ENCODE data around the gene CYP8B1. TPM values are rescaled to one million over a fixed set of nuclear protein-coding genes. Genes with fewer than 3 reads are reported as not detected.

Gene CYP8B1
- total RNA-seq, 1 experiment from 2014 or later, result 0.12 TPM

DNA sequence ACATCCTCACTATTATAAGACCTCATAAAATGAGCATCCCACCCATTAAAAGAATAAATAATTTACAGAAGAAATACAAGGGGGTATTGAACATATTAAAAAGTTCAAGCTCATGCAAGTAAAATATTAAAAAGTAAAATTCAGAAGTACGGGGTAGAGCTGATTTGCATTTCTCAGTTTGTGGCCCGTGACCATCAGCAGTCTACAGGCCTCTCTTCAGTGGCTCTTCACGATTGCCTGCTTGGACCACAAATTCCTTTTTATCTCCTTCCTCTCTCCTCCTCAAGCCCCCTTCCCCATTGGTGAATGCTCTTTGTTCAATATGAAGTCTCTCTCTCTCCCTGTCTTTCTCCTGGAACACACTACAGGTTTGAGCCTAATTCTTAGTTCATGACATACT, 19.1 kb downstream of the CYP8B1 start:
- no peaks in the 10 kb centered on the region for H3K9me3 ChIP-seq (ENCODE audit: control insufficient read depth in 1 of 2, insufficient read depth in 1 of 2, low read depth in 1 of 2, low read length in 2 of 2)
- POLR2A ChIA-PET, result no interaction called here
- H3K27me3 ChIP-seq (ENCODE audit: insufficient read depth, low read length), result no peaks in the 10 kb centered on the region
- CTCF ChIA-PET, result no interaction called here
- H3K36me3 ChIP-seq (ENCODE audit: control insufficient read depth in 1 of 2, insufficient read depth in 2 of 2, low read length in 2 of 2), result no peaks in the 10 kb centered on the region
- H3K79me2 ChIP-seq (ENCODE audit: insufficient read depth, low read length), result no peaks in the 10 kb centered on the region
- RAD21 ChIA-PET (ENCODE audit: low non-redundant PET in 1 of 2, low total read pairs in 2 of 2, uncharacterized antibody in 2 of 2, unreplicated experiment in 2 of 2), result no interaction called here
- H2AFZ ChIP-seq (ENCODE audit: low read depth, low read length, poor library complexity, severe bottlenecking), result no peak overlapping the region
- no peak overlapping the region for H3K27ac ChIP-seq (ENCODE audit: low read depth, low read length)
- H3K4me2 ChIP-seq (ENCODE audit: low read length), result no peak overlapping the region
- H3K9ac ChIP-seq (ENCODE audit: low read length), result no peak overlapping the region
- no peaks in the 10 kb centered on the region for H3K9me2 ChIP-seq (ENCODE audit: insufficient read depth)
- H4K20me1 ChIP-seq (ENCODE audit: insufficient read depth), result no peaks in the 10 kb centered on the region
- BruUV-seq (replicated peaks), result no TSS peak
- H3K4me1 ChIP-seq (ENCODE audit: control insufficient read depth in 1 of 2, insufficient read depth in 2 of 2, low read length in 2 of 2), result no peaks in the 10 kb centered on the region; a peak in 1 of 4 replicates
- DNase-seq (ENCODE audit: low read depth, low spot score), result no peak
- TF ChIP-seq EGR1 (IDR thresholded peaks at IDR 0.05; ENCODE audit: low read depth) (no peak), SP1 (IDR thresholded peaks at IDR 0.05; ENCODE audit: low read depth) (no peak), SIN3A (IDR thresholded peaks at IDR 0.05; ENCODE audit: low read depth) (no peak), SRF (IDR thresholded peaks at IDR 0.05; ENCODE audit: low read depth) (no peak), YY1 (IDR thresholded peaks at IDR 0.05; ENCODE audit: extremely low read depth, insufficient replicate concordance, low read depth, low read length) (no peak), TCF7L2 (IDR thresholded peaks at IDR 0.05; ENCODE audit: borderline replicate concordance, extremely low read depth, insufficient read depth, insufficient read length) (no peak), ELF1 (IDR thresholded peaks at IDR 0.05; ENCODE audit: borderline replicate concordance, low read depth) (no peak), CEBPB (IDR thresholded peaks at IDR 0.05; ENCODE audit: low read depth) (no peak), RAD21 (IDR thresholded peaks at IDR 0.05; ENCODE audit: low read depth) (no peak), POLR2AphosphoS5 (IDR thresholded peaks at IDR 0.05; ENCODE audit: low read depth, low read length) (no peak), ZNF274 (IDR thresholded peaks at IDR 0.05; ENCODE audit: low read depth, low read length) (no peak)
- TF ChIP-seq, protein P1, sequence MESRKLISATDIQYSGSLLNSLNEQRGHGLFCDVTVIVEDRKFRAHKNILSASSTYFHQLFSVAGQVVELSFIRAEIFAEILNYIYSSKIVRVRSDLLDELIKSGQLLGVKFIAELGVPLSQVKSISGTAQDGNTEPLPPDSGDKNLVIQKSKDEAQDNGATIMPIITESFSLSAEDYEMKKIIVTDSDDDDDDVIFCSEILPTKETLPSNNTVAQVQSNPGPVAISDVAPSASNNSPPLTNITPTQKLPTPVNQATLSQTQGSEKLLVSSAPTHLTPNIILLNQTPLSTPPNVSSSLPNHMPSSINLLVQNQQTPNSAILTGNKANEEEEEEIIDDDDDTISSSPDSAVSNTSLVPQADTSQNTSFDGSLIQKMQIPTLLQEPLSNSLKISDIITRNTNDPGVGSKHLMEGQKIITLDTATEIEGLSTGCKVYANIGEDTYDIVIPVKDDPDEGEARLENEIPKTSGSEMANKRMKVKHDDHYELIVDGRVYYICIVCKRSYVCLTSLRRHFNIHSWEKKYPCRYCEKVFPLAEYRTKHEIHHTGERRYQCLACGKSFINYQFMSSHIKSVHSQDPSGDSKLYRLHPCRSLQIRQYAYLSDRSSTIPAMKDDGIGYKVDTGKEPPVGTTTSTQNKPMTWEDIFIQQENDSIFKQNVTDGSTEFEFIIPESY (IDR thresholded peaks at IDR 0.05; ENCODE audit: extremely low read depth, insufficient replicate concordance, low read length), result no peak
- intact Hi-C loops (cut with micrococcal nuclease), result no loop called here
- no peak overlapping the region for H3K4me3 ChIP-seq (replicated peaks in 1 of 2; ENCODE audit: low read depth in 1 of 2, low read length in 2 of 2)
- ATAC-seq, result no peak

All from HCT116 (cell line).